HEK293 (cell line): ENCODE data around the gene RNF223.
A peak's percentile ranks its signal among the peaks of the same experiment; 100 is the strongest.

Experiments
- CTCF ChIA-PET: fragments of 350-600 bp; formaldehyde crosslinking; extraction: SDS; loops from one replicate; lab custom pipeline; 2021; ENCODE audit warnings: antibody characterized with exemption; lab: Yijun Ruan, JAX
- POLR2A ChIA-PET: fragments of 300-600 bp; formaldehyde crosslinking; extraction: SDS; loops from one replicate; lab custom pipeline; 2020; ENCODE audit warnings: antibody characterized with exemption, inconsistent platforms; lab: Yijun Ruan, JAX
- H3K27ac ChIP-seq: fragments of 200-500 bp; sonication (Bioruptor generic); 2 replicates; pipeline ENCODE4 v1.5.1; 2014; ENCODE audit warnings: low read depth, low read length, control low read depth, inconsistent platforms; ENCODE audit errors: extremely low read depth
- H3K36me3 ChIP-seq, 2 experiments: fragments of 200-500 bp in 1 of 2; sonication (Bioruptor generic) in 1 of 2; 1 replicate in 1 of 2; 2 replicates in 1 of 2; pipeline ENCODE4 v1.5.1; 2014 to 2017; ENCODE audit warnings: inconsistent platforms in 2 of 2, low read length in 2 of 2; ENCODE audit not compliant: control insufficient read depth in 2 of 2, insufficient read depth in 1 of 2
- H3K4me1 ChIP-seq: fragments of 200-500 bp; sonication (Bioruptor generic); 2 replicates; pipeline ENCODE4 v1.5.1; 2014; ENCODE audit warnings: mild to moderate bottlenecking, low read length, inconsistent platforms; ENCODE audit not compliant: control insufficient read depth, insufficient read depth
- H3K4me3 ChIP-seq: 2 replicates; pipeline ENCODE4 v1.5.1; 2011; ENCODE audit warnings: low read depth, mild to moderate bottlenecking, control low read depth, low read length, moderate library complexity
- H3K9me3 ChIP-seq: fragments of 200-500 bp; sonication (Bioruptor generic); 2 replicates; pipeline ENCODE4 v1.5.1; 2014; ENCODE audit warnings: low read depth, low read length, inconsistent platforms; ENCODE audit not compliant: control insufficient read depth, insufficient read depth
- BCL11B ChIP-seq: fragments of 450-650 bp; formaldehyde crosslinking; IDR thresholded peaks from 2 replicates; pipeline ENCODE4 v1.5.1; 2016; ENCODE audit warnings: low read depth, missing biosample characterization, missing genetic modification characterization
- CTCF ChIP-seq: fragments of 450-650 bp; formaldehyde crosslinking; IDR thresholded peaks from 2 replicates; pipeline ENCODE4 v1.5.1; 2016; ENCODE audit warnings: missing biosample characterization, missing genetic modification characterization
- GLI4 ChIP-seq: fragments of 450-650 bp; formaldehyde crosslinking; IDR thresholded peaks from 2 replicates; pipeline ENCODE4 v1.5.1; 2016; ENCODE audit warnings: missing biosample characterization, missing genetic modification characterization
- IKZF3 ChIP-seq: fragments of 450-650 bp; IDR thresholded peaks from 2 replicates; pipeline ENCODE4 v1.5.0; 2018; ENCODE audit warnings: missing biosample characterization, mild to moderate bottlenecking, missing genetic modification characterization, moderate library complexity
- KLF1 ChIP-seq: fragments of 450-650 bp; formaldehyde crosslinking; IDR thresholded peaks from 2 replicates; pipeline ENCODE4 v1.5.1; 2016; ENCODE audit warnings: missing biosample characterization, missing genetic modification characterization
- KLF10 ChIP-seq: fragments of 450-650 bp; IDR thresholded peaks from 2 replicates; pipeline ENCODE4 v1.5.1; 2018; ENCODE audit warnings: missing biosample characterization, mild to moderate bottlenecking, missing genetic modification characterization
- KLF16 ChIP-seq: fragments of 450-650 bp; formaldehyde crosslinking; IDR thresholded peaks from 2 replicates; pipeline ENCODE4 v1.5.1; 2017; ENCODE audit warnings: missing biosample characterization, missing genetic modification characterization
- PATZ1 ChIP-seq: fragments of 450-650 bp; formaldehyde crosslinking; IDR thresholded peaks from 2 replicates; pipeline ENCODE4 v1.5.1; 2016; ENCODE audit warnings: missing biosample characterization, missing genetic modification characterization
- PBX3 ChIP-seq: sonication (generic); formaldehyde crosslinking; IDR thresholded peaks from 2 replicates; pipeline ENCODE4 v1.8.1; 2022; ENCODE audit warnings: mild to moderate bottlenecking, moderate library complexity, missing genetic modification reagents
- REPIN1 ChIP-seq: fragments of 450-650 bp; formaldehyde crosslinking; IDR thresholded peaks from 2 replicates; pipeline ENCODE4 v1.5.1; 2017; ENCODE audit warnings: missing biosample characterization, missing genetic modification characterization, low read depth
- SP7 ChIP-seq: fragments of 450-650 bp; formaldehyde crosslinking; IDR thresholded peaks from 2 replicates; pipeline ENCODE4 v1.5.1; 2016; ENCODE audit warnings: missing biosample characterization, missing genetic modification characterization
- WT1 ChIP-seq: fragments of 450-650 bp; formaldehyde crosslinking; IDR thresholded peaks from 2 replicates; pipeline ENCODE4 v1.5.1; 2016; ENCODE audit warnings: missing biosample characterization, missing genetic modification characterization
- ZBTB11 ChIP-seq: fragments of 450-650 bp; formaldehyde crosslinking; conservative IDR thresholded peaks from 2 replicates; pipeline ENCODE4 v1.5.1; 2016; ENCODE audit warnings: low read depth, missing biosample characterization, missing genetic modification characterization
- ZBTB7A ChIP-seq: fragments of 450-650 bp; formaldehyde crosslinking; IDR thresholded peaks from 2 replicates; pipeline ENCODE4 v1.5.1; 2016; ENCODE audit warnings: low read depth, missing biosample characterization, missing genetic modification characterization
- ZNF211 ChIP-seq: fragments of 450-650 bp; formaldehyde crosslinking; IDR thresholded peaks from 2 replicates; pipeline ENCODE4 v1.5.1; 2016; ENCODE audit warnings: low read depth, missing biosample characterization, missing genetic modification characterization
- ZNF311 ChIP-seq: fragments of 450-650 bp; formaldehyde crosslinking; IDR thresholded peaks from 2 replicates; pipeline ENCODE4 v1.5.1; 2017; ENCODE audit warnings: missing biosample characterization, missing genetic modification characterization, borderline replicate concordance
- ZNF354C ChIP-seq: fragments of 450-650 bp; formaldehyde crosslinking; IDR thresholded peaks from 2 replicates; pipeline ENCODE4 v1.5.1; 2016; ENCODE audit warnings: missing biosample characterization, missing genetic modification characterization, low read depth, borderline replicate concordance
- ZNF423 ChIP-seq: fragments of 450-650 bp; formaldehyde crosslinking; IDR thresholded peaks from 2 replicates; pipeline ENCODE4 v1.5.1; 2016; ENCODE audit warnings: missing biosample characterization, missing genetic modification characterization
- ZNF518A ChIP-seq: fragments of 450-650 bp; formaldehyde crosslinking; conservative IDR thresholded peaks from 2 replicates; pipeline ENCODE4 v1.5.1; 2016; ENCODE audit warnings: low read depth, missing biosample characterization, missing genetic modification characterization
- ZNF561 ChIP-seq: fragments of 450-650 bp; IDR thresholded peaks from 2 replicates; pipeline ENCODE4 v1.5.1; 2018; ENCODE audit warnings: missing biosample characterization, missing genetic modification characterization, borderline replicate concordance
- ZNF600 ChIP-seq: fragments of 450-650 bp; formaldehyde crosslinking; IDR thresholded peaks from 2 replicates; pipeline ENCODE4 v1.5.1; 2016; ENCODE audit warnings: missing biosample characterization, missing genetic modification characterization

RNF223 gene

GRCh38 chr1:1059494-1060280 lies 14.4 kb downstream of the RNF223 start (continued):
- peak; percentile 69; the same call in 1 of the 2 replicates for TF ChIP-seq BCL11B (tag by site-specific recombination)
- 0 out of 2 replicates have a peak, but pooled peaks have one; percentile 12 for TF ChIP-seq PBX3 (CRISPR knock-in tag)
- no peak for TF ChIP-seq GLI4
- peak; percentile 41; the same call in 1 of the 2 replicates for TF ChIP-seq ZNF561 (tag by site-specific recombination)
- TF ChIP-seq ZNF354C = no peak
- TF ChIP-seq KLF16 (tag by site-specific recombination) = no peak
- no peak for TF ChIP-seq ZNF518A (tag by site-specific recombination)
- no peak for TF ChIP-seq WT1 (tag by site-specific recombination)
- TF ChIP-seq ZBTB7A (tag by site-specific recombination) = 0 out of 2 replicates have a peak, but pooled peaks have one; percentile 34
- TF ChIP-seq ZNF211 (tag by site-specific recombination) = no peak
- TF ChIP-seq ZNF311 (tag by site-specific recombination) = no peak
- TF ChIP-seq KLF10 (tag by site-specific recombination) = peak; percentile 89
- no peak for TF ChIP-seq IKZF3 (tag by site-specific recombination)
- peak; percentile 71 for TF ChIP-seq KLF1 (tag by site-specific recombination)
- TF ChIP-seq, all 188 proteins: peak for 24

- ChIA-PET POLR2A (interaction anchor here (0.5 to 1.5 kb wide), 7 partner anchors 10 to 91 kb away, joined by 3 to 8 read pairs (median 3); partner anchors contain the start of gene AGRN), CTCF (interaction anchor here (0.6 to 3.6 kb wide), 5 partner anchors 11 to 74 kb away, joined by 3 to 10 read pairs (median 3); no protein-coding TSS in a partner anchor)
- no peaks in the 10 kb centered on the region for H3K9me3 ChIP-seq
- peaks cover 0 to 15% of the 10 kb centered on the region in 2 experiments; a peak in 1 of 3 replicates for H3K36me3 ChIP-seq
- peak overlapping the region; percentile 45 for H3K4me3 ChIP-seq
- H3K4me1 ChIP-seq = 0 out of 2 replicates have a peak, but pooled peaks cover 5% of the 10 kb centered on the region
- H3K27ac ChIP-seq = no peak overlapping the region; the same call in 1 of the 2 replicates
- TF ChIP-seq CTCF (tag by site-specific recombination) = peak; percentile 44; the same call in 1 of the 2 replicates
- TF ChIP-seq ZNF600 = peak; percentile 60
- 0 out of 2 replicates have a peak, but pooled peaks have one; percentile 18 for TF ChIP-seq ZNF423
- no peak for TF ChIP-seq REPIN1
- TF ChIP-seq PATZ1 (tag by site-specific recombination) = peak; percentile 61
- peak; percentile 26; the same call in 1 of the 2 replicates for TF ChIP-seq ZBTB11
- TF ChIP-seq SP7 = no peak; the same call in none of the 2 replicates
Measured at GRCh38 chr1:1058921-1059493, 15.1 kb downstream of the RNF223 start.
